ENCODE results near the gene PPM1N.

PPM1N gene

DNA sequence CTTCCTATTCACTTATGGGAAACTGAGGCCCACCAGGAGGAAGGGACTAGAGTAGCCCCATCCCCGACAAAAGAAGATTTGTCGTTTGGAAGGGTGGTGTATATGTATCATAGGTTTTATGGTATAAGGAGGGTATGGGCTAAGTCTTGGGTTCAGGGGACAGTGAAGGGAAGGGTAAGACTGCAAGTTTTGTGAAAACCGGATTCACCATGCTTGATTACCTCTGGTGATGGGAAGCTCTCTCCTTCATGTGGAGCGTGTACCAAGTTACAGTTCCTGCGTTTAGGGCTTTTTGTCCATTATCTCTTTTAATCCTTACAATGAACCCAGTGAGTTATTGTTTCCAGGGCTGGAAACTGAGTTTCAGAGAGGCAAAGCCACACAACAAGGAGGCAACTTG is 12.8 kb downstream of the PPM1N start:
- H3K27ac ChIP-seq (ENCODE audit: low read depth, low read length, severe bottlenecking): no peak overlapping the region
- H3K36me3 ChIP-seq (ENCODE audit: control insufficient read depth, insufficient read depth, low read length): peaks cover 62% of the 10 kb centered on the region
- whole genome bisulfite sequencing, 2 experiments (ENCODE audit: insufficient coverage in 2 of 2): 95% methylated on average over 4 to 5 of the region's 5 CpGs
- peaks cover 10% of the 10 kb centered on the region for H3K4me1 ChIP-seq (ENCODE audit: control insufficient read depth, insufficient read depth, low read length, poor library complexity, severe bottlenecking)
- H3K4me3 ChIP-seq (ENCODE audit: extremely low read depth, insufficient read depth, low read length, poor library complexity, severe bottlenecking): no peak overlapping the region
- no peaks in the 10 kb centered on the region for H3K9me3 ChIP-seq (ENCODE audit: control insufficient read depth, low read length)

DNA sequence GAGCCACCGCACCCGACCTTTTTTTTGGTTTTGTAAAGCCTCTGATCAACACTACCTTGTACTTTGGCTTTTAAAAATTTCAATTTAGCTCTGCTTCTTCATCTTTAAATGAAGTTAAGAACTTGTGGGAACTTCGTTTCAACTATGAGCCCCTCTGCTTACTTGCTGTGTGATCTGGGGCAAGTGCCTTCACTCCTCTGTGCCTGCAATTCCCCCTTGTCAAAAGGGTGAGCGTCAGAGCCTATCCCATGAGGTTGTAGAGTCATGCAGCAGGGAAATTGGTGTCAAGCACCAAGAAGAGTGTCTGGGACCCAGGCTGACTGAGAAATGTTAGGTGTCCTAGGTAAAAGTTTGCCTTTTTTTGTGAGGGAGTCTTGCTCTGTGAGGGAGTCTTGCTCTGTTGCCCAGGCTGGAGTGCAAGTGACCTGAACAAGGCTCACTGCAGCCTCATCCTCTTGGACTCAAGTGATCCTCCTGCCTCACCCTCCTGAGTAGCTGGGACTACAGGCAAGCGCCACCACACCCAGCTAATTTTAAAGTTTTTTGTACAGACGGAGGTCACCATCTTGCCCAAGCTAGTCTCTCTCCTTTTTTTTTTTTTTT is 14.7 kb downstream of the PPM1N start:
- Histone ChIP-seq H3K4me1 (ENCODE audit: control insufficient read depth, insufficient read depth, low read length, poor library complexity, severe bottlenecking) (peaks cover 10% of the 10 kb centered on the region), H3K4me3 (ENCODE audit: extremely low read depth, insufficient read depth, low read length, poor library complexity, severe bottlenecking) (no peak overlapping the region), H3K9me3 (ENCODE audit: control insufficient read depth, low read length) (no peaks in the 10 kb centered on the region), H3K36me3 (ENCODE audit: control insufficient read depth, insufficient read depth, low read length) (peaks cover 76% of the 10 kb centered on the region), H3K27ac (ENCODE audit: low read depth, low read length, severe bottlenecking) (no peak overlapping the region)
- WGBS, 2 experiments (ENCODE audit: insufficient coverage in 2 of 2): 92 to 96% methylated on average over 4 to 6 of the region's 6 CpGs

DNA sequence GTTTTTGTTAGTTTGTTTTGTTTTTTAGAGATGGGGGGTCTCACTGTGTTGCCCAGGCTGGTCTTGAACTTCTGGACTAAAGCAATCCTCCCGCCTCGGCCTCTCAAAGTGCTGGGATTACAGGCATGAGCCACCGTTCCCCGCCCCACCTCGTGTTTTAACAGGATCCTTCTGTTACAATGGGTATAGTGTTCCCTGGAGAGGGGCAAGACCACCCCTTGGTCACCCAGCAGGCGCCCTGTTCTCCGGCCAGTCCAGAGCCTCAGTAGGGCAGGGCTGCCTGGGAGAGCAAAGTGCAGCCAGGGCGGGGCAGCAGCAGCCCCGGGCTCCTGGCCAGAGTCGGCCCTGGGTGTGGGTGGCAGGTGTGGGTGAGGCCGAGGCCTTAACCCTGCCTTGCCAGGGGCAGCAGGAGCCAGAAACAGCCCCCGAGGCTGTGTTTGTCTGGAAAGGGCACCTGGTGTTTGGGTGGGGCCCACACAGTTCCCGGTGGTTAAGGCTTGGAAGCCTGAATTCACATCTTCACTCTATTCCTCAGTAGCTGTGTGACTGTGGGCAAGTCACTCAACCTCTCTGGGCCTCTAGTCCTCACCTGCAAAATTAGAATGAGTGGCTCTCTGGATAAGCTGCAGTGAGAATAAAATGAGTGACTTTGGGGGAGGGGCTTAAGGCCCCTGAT is 16.3 kb downstream of the PPM1N start:
- Histone ChIP-seq H3K4me3 (ENCODE audit: extremely low read depth, insufficient read depth, low read length, poor library complexity, severe bottlenecking) (no peak overlapping the region), H3K9me3 (ENCODE audit: control insufficient read depth, low read length) (no peaks in the 10 kb centered on the region), H3K36me3 (ENCODE audit: control insufficient read depth, insufficient read depth, low read length) (peaks cover 89% of the 10 kb centered on the region), H3K27ac (ENCODE audit: low read depth, low read length, severe bottlenecking) (no peak overlapping the region), H3K4me1 (ENCODE audit: control insufficient read depth, insufficient read depth, low read length, poor library complexity, severe bottlenecking) (peaks cover 9% of the 10 kb centered on the region)
- WGBS, 2 experiments (ENCODE audit: insufficient coverage in 2 of 2): 88 to 95% methylated on average over 8 to 13 of the region's 13 CpGs

DNA sequence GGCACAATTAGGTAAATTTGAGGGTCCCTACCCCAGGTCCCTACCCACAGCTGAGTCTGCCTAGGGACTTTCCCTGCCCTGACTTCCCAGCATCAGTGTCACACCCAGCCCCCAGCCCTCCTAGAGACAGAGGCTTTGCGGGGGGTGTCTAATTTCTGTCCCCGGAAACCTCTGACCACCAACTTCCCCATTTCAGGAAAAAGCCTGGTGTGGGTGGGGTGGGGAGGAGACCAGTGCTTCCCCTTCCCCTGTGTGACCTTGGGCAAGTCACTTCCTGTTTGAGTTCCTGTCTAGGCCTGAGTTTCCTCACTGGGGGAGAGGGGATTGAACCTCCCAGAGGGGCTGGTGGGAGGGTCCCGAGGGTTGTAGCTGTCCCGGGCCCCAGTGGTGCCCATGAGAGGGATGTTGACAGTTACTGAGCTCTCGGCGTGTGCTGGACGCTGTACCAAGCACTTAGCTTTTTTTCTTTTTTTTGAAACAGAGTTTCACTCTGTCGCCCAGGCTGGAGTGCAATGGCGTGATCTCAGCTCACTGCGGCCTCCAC is 16.9 kb downstream of the PPM1N start:
- Histone ChIP-seq H3K9me3 (ENCODE audit: control insufficient read depth, low read length) (no peaks in the 10 kb centered on the region), H3K36me3 (ENCODE audit: control insufficient read depth, insufficient read depth, low read length) (peaks cover 87% of the 10 kb centered on the region), H3K27ac (ENCODE audit: low read depth, low read length, severe bottlenecking) (no peak overlapping the region), H3K4me3 (ENCODE audit: extremely low read depth, insufficient read depth, low read length, poor library complexity, severe bottlenecking) (no peak overlapping the region), H3K4me1 (ENCODE audit: control insufficient read depth, insufficient read depth, low read length, poor library complexity, severe bottlenecking) (peaks cover 8% of the 10 kb centered on the region)
- WGBS, 2 experiments (ENCODE audit: insufficient coverage in 2 of 2): 92 to 93% methylated on average over 8 of the region's 10 CpGs

DNA sequence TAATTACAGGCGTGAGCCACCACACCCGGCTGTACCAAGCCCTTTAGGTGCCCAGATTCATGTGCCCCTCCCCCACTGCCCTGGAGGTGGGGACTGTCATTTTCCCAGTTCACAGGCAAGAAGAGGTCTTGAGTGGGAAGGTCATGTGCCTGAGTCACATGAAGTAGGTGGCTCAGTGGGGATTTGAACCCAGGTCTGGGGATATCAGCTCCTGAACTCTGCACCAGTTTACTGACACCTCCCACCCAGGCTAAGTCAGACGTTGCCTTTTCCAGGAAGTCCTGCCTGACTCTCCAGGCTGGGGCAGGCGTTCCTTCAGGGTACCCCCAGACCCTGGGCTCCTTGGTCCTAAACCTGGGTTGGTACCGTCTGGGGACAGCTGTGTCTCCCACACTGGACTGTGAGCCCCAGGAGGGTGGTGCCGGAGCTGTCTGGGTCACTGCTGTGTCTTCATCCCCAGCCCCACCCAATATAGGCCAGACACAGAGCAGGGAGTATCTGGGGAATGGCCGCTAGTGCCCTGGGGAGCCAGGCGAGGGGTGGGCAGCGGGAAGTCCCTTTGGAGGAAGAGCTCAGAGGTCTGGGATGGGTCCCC is 17.7 kb downstream of the PPM1N start:
- H3K36me3 ChIP-seq (ENCODE audit: control insufficient read depth, insufficient read depth, low read length): peaks cover 87% of the 10 kb centered on the region
- peaks cover 8% of the 10 kb centered on the region for H3K4me1 ChIP-seq (ENCODE audit: control insufficient read depth, insufficient read depth, low read length, poor library complexity, severe bottlenecking)
- H3K9me3 ChIP-seq (ENCODE audit: control insufficient read depth, low read length): no peaks in the 10 kb centered on the region
- 90 to 93% methylated on average over 6 to 8 of the region's 9 CpGs for WGBS, 2 experiments (ENCODE audit: insufficient coverage in 2 of 2)
- H3K27ac ChIP-seq (ENCODE audit: low read depth, low read length, severe bottlenecking): no peak overlapping the region
- no peak overlapping the region for H3K4me3 ChIP-seq (ENCODE audit: extremely low read depth, insufficient read depth, low read length, poor library complexity, severe bottlenecking)

GRCh38 chr19:45517238-45517637 is 19.0 kb downstream of the PPM1N start:
- Histone ChIP-seq H3K36me3 (ENCODE audit: control insufficient read depth, insufficient read depth, low read length) (peaks cover 87% of the 10 kb centered on the region), H3K4me1 (ENCODE audit: control insufficient read depth, insufficient read depth, low read length, poor library complexity, severe bottlenecking) (peaks cover 8% of the 10 kb centered on the region), H3K9me3 (ENCODE audit: control insufficient read depth, low read length) (no peaks in the 10 kb centered on the region), H3K4me3 (ENCODE audit: extremely low read depth, insufficient read depth, low read length, poor library complexity, severe bottlenecking) (no peak overlapping the region), H3K27ac (ENCODE audit: low read depth, low read length, severe bottlenecking) (no peak overlapping the region)
- WGBS, 2 experiments (ENCODE audit: insufficient coverage in 2 of 2): 85 to 88% methylated on average over 7 of the region's 7 CpGs

GRCh38 chr19:45517641-45518468 is 19.6 kb downstream of the PPM1N start:
- Histone ChIP-seq H3K4me3 (ENCODE audit: extremely low read depth, insufficient read depth, low read length, poor library complexity, severe bottlenecking) (no peak overlapping the region), H3K9me3 (ENCODE audit: control insufficient read depth, low read length) (no peaks in the 10 kb centered on the region), H3K36me3 (ENCODE audit: control insufficient read depth, insufficient read depth, low read length) (peaks cover 87% of the 10 kb centered on the region), H3K27ac (ENCODE audit: low read depth, low read length, severe bottlenecking) (no peak overlapping the region), H3K4me1 (ENCODE audit: control insufficient read depth, insufficient read depth, low read length, poor library complexity, severe bottlenecking) (peaks cover 8% of the 10 kb centered on the region)
- 93 to 94% methylated on average over 35 to 38 of the region's 50 CpGs for WGBS, 2 experiments (ENCODE audit: insufficient coverage in 2 of 2)

DNA sequence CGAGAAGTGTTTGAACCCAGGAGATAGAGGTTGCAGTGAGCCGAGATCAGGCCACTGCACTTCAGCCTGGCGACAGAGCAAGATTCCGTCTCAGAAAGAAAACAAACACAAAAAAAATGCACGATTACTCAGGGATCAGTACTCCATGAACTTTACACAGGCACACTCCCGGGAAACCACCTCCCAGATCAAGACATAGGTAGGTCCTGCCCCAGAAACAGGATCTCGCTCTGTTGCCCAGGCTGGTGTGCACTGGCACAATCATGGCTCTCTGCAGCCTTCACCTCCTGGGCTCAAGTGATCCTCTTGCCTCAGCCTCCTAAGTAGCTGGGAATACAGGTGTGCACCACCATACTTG is 20.2 kb downstream of the PPM1N start:
- Histone ChIP-seq H3K36me3 (ENCODE audit: control insufficient read depth, insufficient read depth, low read length) (peaks cover 91% of the 10 kb centered on the region), H3K9me3 (ENCODE audit: control insufficient read depth, low read length) (no peaks in the 10 kb centered on the region), H3K4me3 (ENCODE audit: extremely low read depth, insufficient read depth, low read length, poor library complexity, severe bottlenecking) (no peak overlapping the region), H3K4me1 (ENCODE audit: control insufficient read depth, insufficient read depth, low read length, poor library complexity, severe bottlenecking) (peaks cover 8% of the 10 kb centered on the region), H3K27ac (ENCODE audit: low read depth, low read length, severe bottlenecking) (no peak overlapping the region)
- WGBS, 2 experiments (ENCODE audit: insufficient coverage in 2 of 2): 95 to 100% methylated on average over 6 to 7 of the region's 7 CpGs

DNA sequence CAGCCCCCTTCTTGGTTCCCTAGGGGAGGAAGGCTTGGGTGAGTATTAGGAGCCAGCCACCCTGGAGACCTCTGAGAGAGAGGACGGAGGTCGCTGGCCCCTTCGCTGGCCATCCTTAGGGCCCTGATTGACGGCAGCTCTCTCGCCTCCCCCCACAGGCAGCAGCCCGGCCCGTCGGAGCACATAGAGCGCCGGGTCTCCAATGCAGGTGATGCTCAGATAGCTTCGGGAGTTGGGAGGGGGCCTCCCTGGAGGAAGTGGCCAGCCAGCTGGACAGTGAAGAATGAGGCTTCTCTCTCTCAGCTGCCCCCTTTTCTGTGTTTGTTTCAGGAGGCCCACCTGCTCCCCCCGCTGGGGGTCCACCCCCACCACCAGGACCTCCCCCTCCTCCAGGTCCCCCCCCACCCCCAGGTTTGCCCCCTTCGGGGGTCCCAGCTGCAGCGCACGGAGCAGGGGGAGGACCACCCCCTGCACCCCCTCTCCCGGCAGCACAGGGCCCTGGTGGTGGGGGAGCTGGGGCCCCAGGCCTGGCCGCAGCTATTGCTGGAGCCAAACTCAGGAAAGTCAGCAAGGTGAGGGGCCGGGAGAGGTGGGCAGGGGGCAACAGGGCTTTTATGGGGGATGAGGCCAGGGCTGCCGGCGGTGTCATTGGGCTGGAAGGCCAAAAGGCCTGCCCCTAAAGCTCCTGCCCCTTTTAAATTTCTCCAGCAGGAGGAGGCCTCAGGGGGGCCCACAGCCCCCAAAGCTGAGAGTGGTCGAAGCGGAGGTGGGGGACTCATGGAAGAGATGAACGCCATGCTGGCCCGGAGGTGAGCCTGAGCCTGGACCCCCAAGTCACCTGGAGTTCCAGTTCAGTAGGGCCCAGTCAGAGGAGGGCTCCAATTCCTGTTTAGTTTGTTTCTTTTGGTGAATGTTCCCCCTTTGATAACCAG is 24.0 kb downstream of the PPM1N start:
- Histone ChIP-seq H3K9me3 (ENCODE audit: control insufficient read depth, low read length) (no peaks in the 10 kb centered on the region), H3K27ac (ENCODE audit: low read depth, low read length, severe bottlenecking) (no peak overlapping the region), H3K4me3 (ENCODE audit: extremely low read depth, insufficient read depth, low read length, poor library complexity, severe bottlenecking) (no peak overlapping the region), H3K36me3 (ENCODE audit: control insufficient read depth, insufficient read depth, low read length) (peaks cover 94% of the 10 kb centered on the region), H3K4me1 (ENCODE audit: control insufficient read depth, insufficient read depth, low read length, poor library complexity, severe bottlenecking) (no peaks in the 10 kb centered on the region)
- WGBS, 2 experiments (ENCODE audit: insufficient coverage in 2 of 2): 93 to 96% methylated on average over 14 to 16 of the region's 24 CpGs

Data from mesodermal cell (in vitro differentiated cells).